Neural crest cell (in vitro differentiated cells): ENCODE data around the gene COA7. TPM values are rescaled to one million over a fixed set of nuclear protein-coding genes. Genes with fewer than 3 reads are reported as not detected.
A peak's percentile ranks its signal among the peaks of the same experiment; 100 is the strongest.

Experiments
- DNase-seq: peaks from one replicate; pipeline ENCODE4 v3.0.0; 2021; ENCODE audit warnings: low read depth, mixed read lengths, low spot score
- H3K27ac Mint-ChIP-seq: one replicate; pipeline ENCODE4 v1.8.0; 2021; ENCODE audit warnings: mild to moderate bottlenecking, mixed read lengths; ENCODE audit not compliant: unreplicated experiment
- H3K27me3 Mint-ChIP-seq: 2 replicates; pipeline ENCODE4 v1.8.0; 2021; ENCODE audit warnings: low read depth, mild to moderate bottlenecking, mixed read lengths
- H3K36me3 Mint-ChIP-seq: 2 replicates; pipeline ENCODE4 v1.8.0; 2021; ENCODE audit warnings: low read depth, mild to moderate bottlenecking, mixed read lengths
- H3K4me1 Mint-ChIP-seq: 2 replicates; pipeline ENCODE4 v1.8.0; 2021; ENCODE audit warnings: mixed read lengths
- H3K4me3 Mint-ChIP-seq: one replicate; pipeline ENCODE4 v1.8.0; 2021; ENCODE audit warnings: mild to moderate bottlenecking, mixed read lengths
- H3K9me3 Mint-ChIP-seq: 2 replicates; pipeline ENCODE4 v1.8.0; 2021; ENCODE audit warnings: mixed read lengths
- total RNA-seq: library from RNA; stranded (reverse); gene quantifications from 2 replicates; pipeline ENCODE4 v1.2.1, GENCODE V29; 2021
- TF ChIP-seq, protein P1 (sequence below): fragments of 200-600 bp; sonication (generic); conservative IDR thresholded peaks from 2 replicates; pipeline ENCODE4 v1.5.0; 2021; ENCODE audit warnings: antibody characterized with exemption, mild to moderate bottlenecking

Gene COA7
- total RNA-seq, 1 donor from 2014 or later = 35.0 TPM

DNA sequence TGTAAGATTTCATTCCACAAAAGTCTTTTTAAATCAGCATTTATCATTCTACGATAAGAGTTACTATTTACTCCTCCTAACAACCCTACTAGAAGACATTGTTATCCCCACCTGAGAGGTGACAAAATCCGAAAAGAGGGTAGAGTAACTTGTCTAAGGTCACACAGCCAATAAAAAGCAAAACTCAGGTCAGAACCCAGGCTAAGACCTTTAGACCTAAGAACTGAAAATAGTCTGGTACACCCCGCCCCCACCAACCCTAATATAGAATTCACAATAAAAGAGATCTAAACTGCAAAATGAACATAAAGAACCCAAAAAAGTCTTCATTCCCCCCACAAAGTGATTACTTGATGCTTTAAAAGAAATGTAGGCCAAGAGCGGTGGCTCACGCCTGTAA, 18.6 kb downstream of the COA7 start:
- Mint-ChIP-seq H3K4me3 (no peak overlapping the region), H3K27ac (peak overlapping the region; percentile 81), H3K27me3 (peaks cover 3% of the 10 kb centered on the region), H3K36me3 (no peaks in the 10 kb centered on the region), H3K9me3 (no peaks in the 10 kb centered on the region), H3K4me1 (peaks cover 10% of the 10 kb centered on the region)
- TF ChIP-seq, protein P1, sequence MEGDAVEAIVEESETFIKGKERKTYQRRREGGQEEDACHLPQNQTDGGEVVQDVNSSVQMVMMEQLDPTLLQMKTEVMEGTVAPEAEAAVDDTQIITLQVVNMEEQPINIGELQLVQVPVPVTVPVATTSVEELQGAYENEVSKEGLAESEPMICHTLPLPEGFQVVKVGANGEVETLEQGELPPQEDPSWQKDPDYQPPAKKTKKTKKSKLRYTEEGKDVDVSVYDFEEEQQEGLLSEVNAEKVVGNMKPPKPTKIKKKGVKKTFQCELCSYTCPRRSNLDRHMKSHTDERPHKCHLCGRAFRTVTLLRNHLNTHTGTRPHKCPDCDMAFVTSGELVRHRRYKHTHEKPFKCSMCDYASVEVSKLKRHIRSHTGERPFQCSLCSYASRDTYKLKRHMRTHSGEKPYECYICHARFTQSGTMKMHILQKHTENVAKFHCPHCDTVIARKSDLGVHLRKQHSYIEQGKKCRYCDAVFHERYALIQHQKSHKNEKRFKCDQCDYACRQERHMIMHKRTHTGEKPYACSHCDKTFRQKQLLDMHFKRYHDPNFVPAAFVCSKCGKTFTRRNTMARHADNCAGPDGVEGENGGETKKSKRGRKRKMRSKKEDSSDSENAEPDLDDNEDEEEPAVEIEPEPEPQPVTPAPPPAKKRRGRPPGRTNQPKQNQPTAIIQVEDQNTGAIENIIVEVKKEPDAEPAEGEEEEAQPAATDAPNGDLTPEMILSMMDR = no peak
- DNase-seq = no peak

DNA sequence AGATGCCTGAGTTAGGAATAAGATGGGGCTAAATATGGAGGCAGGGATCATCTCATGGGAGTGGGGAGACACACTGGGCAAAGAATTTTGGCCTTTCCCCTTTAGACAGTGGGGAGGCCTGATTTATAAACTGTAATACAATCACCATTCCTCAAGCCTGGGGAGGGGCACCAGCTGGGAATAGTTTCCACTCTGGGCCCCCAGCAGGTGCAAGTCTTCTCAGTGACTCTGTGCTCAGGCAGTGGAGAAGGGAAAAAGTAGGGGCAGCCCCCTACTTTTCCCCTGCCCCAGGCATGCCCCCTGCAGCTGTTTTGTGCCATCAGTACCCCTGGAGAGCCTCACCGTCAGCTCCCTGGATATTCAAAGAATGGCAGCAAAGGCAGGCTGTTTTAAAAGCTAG, 19.1 kb downstream of the COA7 start:
- TF ChIP-seq, protein P1 = no peak
- no peak overlapping the region for H3K4me3 Mint-ChIP-seq

DNA sequence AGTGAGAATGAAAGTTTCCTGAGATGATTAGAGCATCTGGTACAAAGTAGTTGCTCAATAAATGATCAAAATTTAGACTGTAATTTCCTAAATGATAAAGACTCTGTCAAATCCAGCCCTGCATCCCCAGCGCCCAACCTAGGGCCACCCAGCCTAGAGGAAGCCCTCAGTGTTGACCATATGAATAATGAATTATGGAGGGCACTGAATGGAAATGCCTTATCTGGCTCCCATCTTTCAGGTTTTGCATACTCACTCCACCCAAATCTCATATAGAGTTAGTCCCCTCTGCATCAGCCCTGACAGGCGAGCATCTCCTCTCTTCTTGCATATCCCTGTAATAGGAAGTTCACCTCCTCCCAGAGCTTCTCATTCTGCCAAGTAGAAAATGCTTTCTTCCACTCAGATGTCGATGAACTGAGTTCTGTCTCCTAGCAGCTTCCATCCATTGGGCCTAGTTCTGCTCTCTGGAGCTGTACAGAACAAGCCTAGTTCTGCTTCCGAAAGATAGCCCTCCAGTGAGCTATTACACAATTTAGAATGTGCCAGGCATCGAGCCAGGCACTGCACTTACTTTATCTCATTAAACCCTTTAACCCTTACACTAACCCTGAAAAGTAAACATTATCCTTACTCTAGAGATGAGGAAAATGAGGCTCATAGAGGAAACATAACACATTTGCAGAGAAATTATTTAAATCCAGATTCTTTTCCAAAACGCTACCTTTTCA, 20.9 kb downstream of the COA7 start:
- Mint-ChIP-seq H3K27ac (no peak overlapping the region), H3K4me3 (no peak overlapping the region), H3K36me3 (no peaks in the 10 kb centered on the region), H3K27me3 (peaks cover 3% of the 10 kb centered on the region), H3K4me1 (peaks cover 10% of the 10 kb centered on the region), H3K9me3 (no peaks in the 10 kb centered on the region)
- TF ChIP-seq, protein P1 = no peak
- no peak for DNase-seq

More for the DNA sequence above, 19.1 kb downstream of the COA7 start:
- DNase-seq = no peak
- H3K27me3 Mint-ChIP-seq = peaks cover 3% of the 10 kb centered on the region
- H3K4me1 Mint-ChIP-seq = peaks cover 10% of the 10 kb centered on the region
- H3K27ac Mint-ChIP-seq = no peak overlapping the region
- H3K36me3 Mint-ChIP-seq = no peaks in the 10 kb centered on the region
- H3K9me3 Mint-ChIP-seq = no peaks in the 10 kb centered on the region

DNA sequence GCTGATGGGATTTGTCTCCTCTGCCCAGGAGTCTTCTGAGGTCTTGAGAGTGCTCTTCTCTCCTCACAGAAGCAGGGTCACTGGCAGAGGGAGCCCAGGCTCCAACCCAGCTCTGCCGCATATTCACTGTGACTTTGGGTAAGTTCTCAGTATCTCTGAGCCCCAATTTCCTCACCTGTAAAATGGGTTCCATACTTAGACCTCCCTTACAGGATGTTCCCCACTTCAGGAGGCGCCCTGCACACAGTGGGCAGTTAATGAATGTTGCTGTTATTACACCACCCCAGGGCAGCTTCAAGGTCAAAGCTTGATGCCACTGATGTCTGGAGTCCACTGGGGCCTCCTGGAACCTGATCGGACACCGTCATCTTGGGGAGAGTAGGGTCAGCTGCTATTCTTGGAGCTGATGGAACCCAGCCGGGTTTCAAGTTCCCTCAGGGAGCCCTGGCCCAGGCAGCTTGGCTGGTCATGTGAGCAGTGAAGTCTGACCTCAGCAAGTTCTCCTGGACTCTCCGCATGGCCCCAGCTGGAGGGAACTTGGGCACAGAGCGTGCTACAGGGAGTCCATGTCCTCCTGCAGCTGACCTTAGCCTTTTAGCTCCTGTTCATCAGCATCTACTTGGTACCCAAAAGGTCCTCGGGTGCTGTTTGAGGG, 21.8 kb downstream of the COA7 start:
- no peak overlapping the region for H3K4me3 Mint-ChIP-seq
- no peak for DNase-seq
- H3K9me3 Mint-ChIP-seq = no peaks in the 10 kb centered on the region
- peaks cover 10% of the 10 kb centered on the region for H3K4me1 Mint-ChIP-seq
- no peaks in the 10 kb centered on the region for H3K36me3 Mint-ChIP-seq
- peaks cover 3% of the 10 kb centered on the region for H3K27me3 Mint-ChIP-seq
- TF ChIP-seq, protein P1 = no peak
- H3K27ac Mint-ChIP-seq = no peak overlapping the region

DNA sequence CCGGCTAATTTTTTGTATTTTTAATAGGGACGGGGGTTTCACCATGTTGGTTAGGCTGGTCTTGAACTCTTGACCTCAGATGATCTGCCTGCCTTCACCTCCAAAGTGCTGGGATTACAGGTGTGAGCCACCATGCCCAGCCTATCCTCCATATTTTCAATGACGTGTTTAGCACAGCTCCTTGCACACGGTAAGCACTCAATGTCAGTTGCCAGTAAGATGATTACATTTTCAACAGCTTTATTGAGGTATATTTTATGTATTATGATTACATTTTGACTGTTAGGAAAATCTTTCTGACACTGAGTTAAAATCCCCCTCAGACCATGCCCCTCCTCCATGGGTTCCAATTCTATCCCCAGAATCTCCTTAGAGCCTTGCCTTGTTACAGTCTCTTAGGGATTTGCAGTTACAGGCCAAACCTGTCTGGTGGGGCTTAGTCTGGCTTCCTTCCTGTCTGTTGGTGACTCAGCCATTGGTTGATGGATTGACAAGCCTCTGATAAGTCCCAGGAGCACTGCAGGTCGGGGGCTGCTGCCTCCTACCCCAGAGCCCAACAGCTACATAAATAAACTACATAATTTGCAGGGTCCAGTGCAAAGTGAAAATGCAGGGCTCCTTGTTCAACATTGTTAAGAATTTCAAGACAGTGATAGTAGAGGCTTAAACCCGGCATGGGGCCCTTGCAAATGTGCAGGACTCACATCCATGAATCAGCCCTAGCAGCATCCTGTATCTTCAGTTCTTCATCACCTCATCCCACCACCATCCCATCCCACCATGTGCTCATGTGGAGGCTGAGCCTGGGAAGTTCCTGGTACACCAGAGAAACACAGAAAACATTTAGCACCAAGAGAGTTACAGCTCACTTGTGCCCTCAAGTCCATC, 23.4 kb downstream of the COA7 start:
- Mint-ChIP-seq H3K36me3 (no peaks in the 10 kb centered on the region), H3K27ac (no peak overlapping the region), H3K4me3 (no peak overlapping the region), H3K4me1 (peaks cover 10% of the 10 kb centered on the region), H3K27me3 (peaks cover 3% of the 10 kb centered on the region), H3K9me3 (no peaks in the 10 kb centered on the region)
- TF ChIP-seq, protein P1 = no peak
- no peak for DNase-seq
